Measurements from ENCODE around the gene PREX1.
"Not testable (repeated sequence)": the region's sequence is repeated elsewhere in the genome, so short reads cannot be mapped to it uniquely, and the experiment has no call there.

Gene PREX1

GRCh38 chr20:48776306-48776705 lies 51.5 kb downstream of the PREX1 start:
- DNase-seq (ENCODE audit: low read depth) = no peak
- TF ChIP-seq CTCF (IDR thresholded peaks at IDR 0.05; ENCODE audit: control insufficient read depth, extremely low read depth, insufficient read depth) = no peak

GRCh38 chr20:48775545-48775944 lies 52.3 kb downstream of the PREX1 start:
- not testable (repeated sequence) for DNase-seq (ENCODE audit: low read depth); H3K4me3 ChIP-seq (ENCODE audit: low read depth, low read length)

More at GRCh38 chr20:48776306-48776705, 51.5 kb downstream of the PREX1 start:
- no peak overlapping the region for H3K4me3 ChIP-seq (ENCODE audit: low read depth, low read length)

- H3K4me3 ChIP-seq (ENCODE audit: low read depth, low read length) = no peak overlapping the region
- no peak for TF ChIP-seq CTCF (IDR thresholded peaks at IDR 0.05; ENCODE audit: control insufficient read depth, extremely low read depth, insufficient read depth)
- DNase-seq (ENCODE audit: low read depth) = no peak
Measured at GRCh38 chr20:48774696-48775095, 53.1 kb downstream of the PREX1 start.

GRCh38 chr20:48773837-48774418 lies 53.9 kb downstream of the PREX1 start:
- TF ChIP-seq CTCF (IDR thresholded peaks at IDR 0.05; ENCODE audit: control insufficient read depth, extremely low read depth, insufficient read depth) = no peak
- DNase-seq (ENCODE audit: low read depth) = no peak
- no peak overlapping the region for H3K4me3 ChIP-seq (ENCODE audit: low read depth, low read length)

GRCh38 chr20:48772183-48772976 lies 55.4 kb downstream of the PREX1 start:
- H3K4me3 ChIP-seq (ENCODE audit: low read depth, low read length) = no peak overlapping the region
- DNase-seq (ENCODE audit: low read depth) = no peak
- TF ChIP-seq CTCF (IDR thresholded peaks at IDR 0.05; ENCODE audit: control insufficient read depth, extremely low read depth, insufficient read depth) = no peak

GRCh38 chr20:48771542-48771941 lies 56.3 kb downstream of the PREX1 start:
- no peak for TF ChIP-seq CTCF (IDR thresholded peaks at IDR 0.05; ENCODE audit: control insufficient read depth, extremely low read depth, insufficient read depth)
- no peak overlapping the region for H3K4me3 ChIP-seq (ENCODE audit: low read depth, low read length)
- no peak for DNase-seq (ENCODE audit: low read depth)

GRCh38 chr20:48770700-48771442 lies 56.9 kb downstream of the PREX1 start:
- DNase-seq (ENCODE audit: low read depth) = no peak
- H3K4me3 ChIP-seq (ENCODE audit: low read depth, low read length) = no peak overlapping the region
- TF ChIP-seq CTCF (IDR thresholded peaks at IDR 0.05; ENCODE audit: control insufficient read depth, extremely low read depth, insufficient read depth) = no peak

Measured in LNCaP clone FGC (cell line).